Upper lobe of right lung (tissue), 1 donor: ENCODE data around the gene ARHGEF17. TPM values are rescaled to one million over a fixed set of nuclear protein-coding genes. Genes with fewer than 3 reads are reported as not detected.
A peak's percentile ranks its signal among the peaks of the same experiment; 100 is the strongest.

Source experiments
- ATAC-seq: fragments of 200-7000 bp; cut with Tn5 transposase; one replicate; pipeline ENCODE4 v1.9.1; 2020; ENCODE audit warnings: mild to moderate bottlenecking, moderate library complexity
- DNase-seq: peaks from one replicate; pipeline ENCODE4 v3.0.0-alpha.2; 2020
- H3K27ac ChIP-seq: fragments of 200-600 bp; one replicate; pipeline ENCODE4 v1.8.0; 2022
- H3K27me3 ChIP-seq: fragments of 200-600 bp; one replicate; pipeline ENCODE4 v1.8.0; 2022; ENCODE audit warnings: mild to moderate bottlenecking
- H3K36me3 ChIP-seq: fragments of 200-600 bp; one replicate; pipeline ENCODE4 v1.8.0; 2022
- H3K4me1 ChIP-seq: fragments of 200-600 bp; one replicate; pipeline ENCODE4 v1.8.0; 2022
- H3K4me3 ChIP-seq: fragments of 200-600 bp; one replicate; pipeline ENCODE4 v1.8.0; 2022; ENCODE audit warnings: mild to moderate bottlenecking
- H3K9me3 ChIP-seq: fragments of 200-600 bp; one replicate; pipeline ENCODE4 v1.8.0; 2022
- CTCF ChIP-seq: fragments of 200-600 bp; IDR thresholded peaks from one replicate; pipeline ENCODE4 v1.8.0; 2022; ENCODE audit warnings: antibody characterized with exemption
- intact Hi-C: fragments of 100-400 bp; cut with DNase I; formaldehyde crosslinking; loops from one replicate; pipeline ENCODE4 v1.11.0; 2022
- total RNA-seq: library from RNA; stranded (reverse); fragmentation: NEBNext Ultra II Directional; extraction: Animal tissue kit (Norgen Biotek cat#: 25700); gene quantifications from one replicate; pipeline ENCODE4 v1.2.1, GENCODE V29; 2021
- donor health status: DM: no; HTN: yes; CAD: no; lungs with severe emphysema.

Gene ARHGEF17
- total RNA-seq, 1 donor from 2014 or later: 74.5 TPM

DNA sequence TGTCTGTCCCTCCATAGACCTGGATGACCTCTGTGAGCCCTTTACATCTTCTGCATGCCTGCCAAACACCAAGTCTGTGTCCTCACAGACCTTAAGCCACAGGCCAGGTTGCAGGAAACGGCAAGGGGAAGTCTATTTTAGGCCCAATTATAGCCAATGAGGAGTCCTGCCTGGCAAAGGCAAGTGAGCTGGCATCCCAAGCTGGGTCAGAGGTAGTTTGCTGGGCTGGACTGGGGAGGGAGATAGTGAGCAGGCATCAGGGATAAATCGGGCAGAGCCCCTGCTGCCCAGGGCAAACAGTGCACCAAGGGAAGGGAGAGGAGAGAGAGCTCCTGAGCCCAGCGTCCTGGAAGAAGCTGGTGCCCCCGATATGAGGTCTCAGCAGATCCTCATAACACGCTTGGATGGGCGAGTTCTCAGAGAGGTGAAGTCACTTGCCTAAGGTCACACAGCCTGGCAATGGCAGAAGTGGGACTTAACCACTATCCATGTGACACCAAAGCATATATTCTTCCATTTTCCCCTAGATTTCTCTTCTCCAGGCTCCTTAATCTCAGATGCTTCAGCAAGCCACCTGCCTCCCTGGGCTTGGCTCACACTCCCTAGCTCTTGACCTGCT lies 64.4 kb downstream of the ARHGEF17 start:
- intact Hi-C loops: no loop called here
- Histone ChIP-seq H3K27ac (no peak overlapping the region), H3K27me3 (no peaks in the 10 kb centered on the region), H3K9me3 (no peaks in the 10 kb centered on the region), H3K4me3 (no peak overlapping the region), H3K36me3 (peaks cover 9% of the 10 kb centered on the region), H3K4me1 (no peaks in the 10 kb centered on the region)
- TF ChIP-seq CTCF: peak; percentile 15
- ATAC-seq: no peak
- DNase-seq: no peak

GRCh38 chr11:73374151-73374550 lies 66.1 kb downstream of the ARHGEF17 start:
- no peaks in the 10 kb centered on the region for H3K9me3 ChIP-seq
- no peak for DNase-seq
- TF ChIP-seq CTCF: no peak
- no peaks in the 10 kb centered on the region for H3K36me3 ChIP-seq
- intact Hi-C loops: no loop called here
- H3K4me1 ChIP-seq: peaks cover 4% of the 10 kb centered on the region
- no peak for ATAC-seq
- H3K27ac ChIP-seq: no peak overlapping the region
- H3K4me3 ChIP-seq: no peak overlapping the region
- H3K27me3 ChIP-seq: no peaks in the 10 kb centered on the region

GRCh38 chr11:73375830-73376159 lies 67.7 kb downstream of the ARHGEF17 start:
- H3K4me3 ChIP-seq: no peak overlapping the region
- ATAC-seq: no peak

DNA sequence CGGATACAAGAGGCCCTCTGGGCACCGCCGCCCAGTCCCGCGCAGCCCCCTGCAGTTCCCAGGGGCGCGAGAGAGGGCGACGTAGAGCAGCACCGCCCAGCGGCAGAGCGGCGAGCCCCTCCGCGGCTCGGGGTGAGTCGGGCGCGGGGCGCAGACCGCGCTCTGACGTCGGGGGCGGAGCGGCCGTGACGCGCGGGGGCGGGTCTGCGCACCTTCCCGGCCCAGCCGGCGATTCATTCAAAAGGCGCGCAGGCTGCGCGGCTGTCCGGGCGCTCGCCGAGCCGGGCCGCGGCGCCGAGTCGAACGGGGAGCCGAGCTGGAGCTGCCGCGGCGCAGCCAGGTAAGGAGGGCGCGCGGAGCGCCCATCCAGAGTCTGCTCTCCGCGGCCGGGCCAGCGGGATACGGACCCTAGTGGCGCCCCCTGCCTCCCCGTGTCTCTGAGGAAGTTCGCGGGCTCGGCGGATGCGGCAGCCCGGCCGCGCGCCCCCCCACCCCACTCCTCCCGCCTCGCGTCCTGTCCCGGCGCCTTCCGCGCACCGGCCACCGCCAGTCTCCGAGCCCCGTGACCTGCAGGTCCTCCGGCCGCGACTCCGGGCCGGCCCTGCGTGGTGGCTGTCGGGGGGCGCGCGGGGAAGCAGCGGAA lies 68.2 kb downstream of the ARHGEF17 start, which contains the start of gene RELT:
TSS of gene RELT (plus strand) at position 240 of the 643 bp plus-strand sequence. CDS start 12,738 bp downstream, outside the sequence.
- DNase-seq (peak; percentile 95), ATAC-seq (peak; percentile 95)
- Histone ChIP-seq H3K27me3 (no peaks in the 10 kb centered on the region), H3K4me3 (peak within 1 kb of the TSS; percentile 71), H3K9me3 (no peaks in the 10 kb centered on the region), H3K4me1 (peaks cover 14% of the 10 kb centered on the region), H3K36me3 (no peaks in the 10 kb centered on the region), H3K27ac (peak within 1 kb of the TSS; percentile 80)
- peak; percentile 93 for TF ChIP-seq CTCF
- intact Hi-C loops: no loop called here

More at GRCh38 chr11:73375830-73376159, 67.7 kb downstream of the ARHGEF17 start:
- H3K27me3 ChIP-seq: no peaks in the 10 kb centered on the region
- DNase-seq: no peak
- no peaks in the 10 kb centered on the region for H3K9me3 ChIP-seq
- intact Hi-C loops: no loop called here
- H3K27ac ChIP-seq: peak overlapping the region; percentile 80
- no peaks in the 10 kb centered on the region for H3K36me3 ChIP-seq
- no peak for TF ChIP-seq CTCF
- H3K4me1 ChIP-seq: peaks cover 14% of the 10 kb centered on the region

DNA sequence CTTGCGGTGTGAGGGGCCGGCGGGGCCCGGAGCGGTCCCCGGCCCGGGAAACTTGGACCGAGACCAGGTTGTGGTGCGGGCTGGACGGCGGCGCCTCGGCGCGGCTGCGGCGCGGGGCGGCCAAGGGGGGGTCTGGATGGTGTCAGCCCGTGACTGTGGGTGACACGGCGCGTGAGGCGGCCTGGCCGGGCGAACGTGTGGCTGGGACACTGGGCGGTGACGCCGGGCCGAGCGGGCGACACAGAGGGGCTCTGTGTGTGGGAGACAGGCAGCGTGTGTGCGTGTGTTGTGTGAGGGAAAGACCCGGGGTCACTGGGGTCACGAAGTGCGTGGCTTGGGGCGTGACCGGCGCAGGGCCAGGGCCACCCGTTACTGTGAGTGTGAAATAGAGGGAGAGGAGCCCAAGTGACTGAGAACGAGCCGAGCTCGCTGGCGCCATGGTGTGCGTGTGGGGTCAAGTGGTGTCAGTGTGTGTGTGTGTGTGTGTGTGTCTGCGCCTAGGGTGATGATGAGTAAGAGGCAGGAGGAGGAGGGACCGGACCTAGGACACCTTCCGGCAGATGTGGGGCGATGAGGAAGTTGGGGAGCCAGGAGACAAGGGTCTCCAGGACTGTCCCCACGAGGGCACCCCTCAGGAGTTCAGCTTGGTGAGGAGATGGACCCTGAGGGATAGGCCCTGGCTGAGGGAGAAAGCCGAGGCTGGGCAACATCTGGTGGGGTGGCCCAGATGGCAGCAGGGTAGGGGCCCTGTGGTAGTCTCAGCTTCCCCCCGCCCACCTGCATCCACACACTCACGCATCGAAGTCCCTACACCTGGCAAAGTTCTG lies 68.9 kb downstream of the ARHGEF17 start:
- intact Hi-C loops: no loop called here
- H3K36me3 ChIP-seq: no peaks in the 10 kb centered on the region
- H3K27me3 ChIP-seq: no peaks in the 10 kb centered on the region
- H3K9me3 ChIP-seq: no peaks in the 10 kb centered on the region
- peaks cover 14% of the 10 kb centered on the region for H3K4me1 ChIP-seq
- peak overlapping the region; percentile 71 for H3K4me3 ChIP-seq
- TF ChIP-seq CTCF: no peak
- ATAC-seq (peak; percentile 38), DNase-seq (peak; percentile 77)
- peak overlapping the region; percentile 80 for H3K27ac ChIP-seq
